Measurements from ENCODE around the gene DNAJA3.

DNA sequence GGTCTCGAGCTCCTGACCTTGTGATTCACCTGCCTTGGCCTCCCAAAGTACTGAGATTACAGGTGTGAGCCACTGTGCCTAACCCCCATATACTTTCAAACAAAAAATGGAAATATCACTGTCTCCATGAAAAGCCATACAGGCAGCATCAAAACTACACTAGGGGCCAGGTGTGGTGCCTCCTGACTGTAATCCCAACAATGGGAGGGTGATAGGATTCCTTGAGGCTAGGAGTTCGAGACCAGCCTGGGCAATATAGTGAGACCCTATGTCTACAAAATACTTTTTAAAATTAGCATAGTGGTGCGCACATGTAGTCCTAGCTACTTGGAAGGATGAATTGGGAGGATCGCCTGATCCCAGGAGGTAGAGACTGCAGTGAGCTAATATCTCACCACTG is 66.2 kb downstream of the DNAJA3 start:
- TF ChIP-seq POLR2A (IDR thresholded peaks at IDR 0.05), result no peak
- TF ChIP-seq, protein P1, sequence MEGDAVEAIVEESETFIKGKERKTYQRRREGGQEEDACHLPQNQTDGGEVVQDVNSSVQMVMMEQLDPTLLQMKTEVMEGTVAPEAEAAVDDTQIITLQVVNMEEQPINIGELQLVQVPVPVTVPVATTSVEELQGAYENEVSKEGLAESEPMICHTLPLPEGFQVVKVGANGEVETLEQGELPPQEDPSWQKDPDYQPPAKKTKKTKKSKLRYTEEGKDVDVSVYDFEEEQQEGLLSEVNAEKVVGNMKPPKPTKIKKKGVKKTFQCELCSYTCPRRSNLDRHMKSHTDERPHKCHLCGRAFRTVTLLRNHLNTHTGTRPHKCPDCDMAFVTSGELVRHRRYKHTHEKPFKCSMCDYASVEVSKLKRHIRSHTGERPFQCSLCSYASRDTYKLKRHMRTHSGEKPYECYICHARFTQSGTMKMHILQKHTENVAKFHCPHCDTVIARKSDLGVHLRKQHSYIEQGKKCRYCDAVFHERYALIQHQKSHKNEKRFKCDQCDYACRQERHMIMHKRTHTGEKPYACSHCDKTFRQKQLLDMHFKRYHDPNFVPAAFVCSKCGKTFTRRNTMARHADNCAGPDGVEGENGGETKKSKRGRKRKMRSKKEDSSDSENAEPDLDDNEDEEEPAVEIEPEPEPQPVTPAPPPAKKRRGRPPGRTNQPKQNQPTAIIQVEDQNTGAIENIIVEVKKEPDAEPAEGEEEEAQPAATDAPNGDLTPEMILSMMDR (IDR thresholded peaks at IDR 0.05), result no peak
- TF ChIP-seq EP300 (IDR thresholded peaks at IDR 0.05), result no peak
- TF ChIP-seq POLR2AphosphoS5 (IDR thresholded peaks at IDR 0.05), result no peak

Measured in upper lobe of left lung (tissue), 4 donors.